GM19467 (cell line): Measurements from ENCODE around the gene SLC17A9.

ENCODE experiments used
- ATAC-seq: cut with Tn5 transposase; IDR thresholded peaks from one replicate; pipeline ENCODE4 v1.9.1; 2021; ENCODE audit warnings: mild to moderate bottlenecking, moderate library complexity; ENCODE audit not compliant: unreplicated experiment

The SLC17A9 gene

GRCh38 chr20:63015147-63015661 lies 62.7 kb downstream of the SLC17A9 start:
- no peak for ATAC-seq

GRCh38 chr20:63015662-63016361 lies 63.3 kb downstream of the SLC17A9 start:
- ATAC-seq, result no peak

- no peak for ATAC-seq
Measured at GRCh38 chr20:63016514-63017075, 64.1 kb downstream of the SLC17A9 start.

- no peak for ATAC-seq
Measured at GRCh38 chr20:63017076-63017825, 64.7 kb downstream of the SLC17A9 start.

GRCh38 chr20:63017826-63018411 lies 65.4 kb downstream of the SLC17A9 start:
- no peak for ATAC-seq
